Thymus (tissue), 11 donors: ENCODE measurements around the gene MMRN1. TPM values are rescaled to one million over a fixed set of nuclear protein-coding genes. Genes with fewer than 3 reads are reported as not detected.

ENCODE experiments used
- DNase-seq, 9 donors: peaks; one replicate each; pipeline ENCODE4 v3.0.0-alpha.2; 2013; ENCODE audit warnings: low spot score in 9 of 9, low read depth in 6 of 9, missing footprints in 1 of 9
- H3K27ac ChIP-seq, 2 donors: one replicate each; pipeline ENCODE4 v1.5.1; 2013; ENCODE audit warnings: control low read depth in 1 of 2, low read depth in 1 of 2, low read length in 1 of 2, mild to moderate bottlenecking in 1 of 2, moderate library complexity in 1 of 2
- H3K27me3 ChIP-seq, 2 donors: one replicate each; pipeline ENCODE4 v1.5.1; 2013; ENCODE audit warnings: low read length in 1 of 2; ENCODE audit not compliant: control insufficient read depth in 2 of 2, insufficient read depth in 1 of 2
- H3K36me3 ChIP-seq, 2 donors: one replicate each; pipeline ENCODE4 v1.5.1; 2013; ENCODE audit warnings: low read length in 1 of 2, mild to moderate bottlenecking in 1 of 2, moderate library complexity in 1 of 2; ENCODE audit not compliant: control insufficient read depth in 2 of 2, insufficient read depth in 2 of 2
- H3K4me1 ChIP-seq, 2 donors: one replicate each; pipeline ENCODE4 v1.5.1; 2013; ENCODE audit warnings: low read length in 2 of 2; ENCODE audit not compliant: control insufficient read depth in 2 of 2, insufficient read depth in 2 of 2
- H3K4me3 ChIP-seq, 2 donors: one replicate each; pipeline ENCODE4 v1.5.1; 2013; ENCODE audit warnings: low read length in 2 of 2, control low read depth in 1 of 2, mild to moderate bottlenecking in 1 of 2
- H3K9me3 ChIP-seq, 2 donors: one replicate each; pipeline ENCODE4 v1.5.1; 2013; ENCODE audit warnings: low read length in 1 of 2, mild to moderate bottlenecking in 1 of 2; ENCODE audit not compliant: control insufficient read depth in 2 of 2, insufficient read depth in 1 of 2
- WGBS: extraction: QIAGEN DNeasy Blood & Tissue Kit; methylation state at CpG from one replicate; pipeline ENCODE4 v1.1.7; 2013; 5-methylcytosine and 5-hydroxymethylcytosine counted together
- polyA plus RNA-seq: library from polyadenylated mRNA; stranded (reverse); fragments of 200-250 nt; gene quantifications from one replicate; pipeline ENCODE4 v1.2.3, GENCODE V29; 2013
- total RNA-seq: library from RNA; stranded (reverse); fragments of 120-200 nt; gene quantifications from one replicate; pipeline ENCODE4 v1.2.4, GENCODE V29; 2013
- donor health status: healthy.

The MMRN1 gene
- total and polyA plus RNA-seq, 2 donors, result 4.5 to 5.3 TPM

DNA sequence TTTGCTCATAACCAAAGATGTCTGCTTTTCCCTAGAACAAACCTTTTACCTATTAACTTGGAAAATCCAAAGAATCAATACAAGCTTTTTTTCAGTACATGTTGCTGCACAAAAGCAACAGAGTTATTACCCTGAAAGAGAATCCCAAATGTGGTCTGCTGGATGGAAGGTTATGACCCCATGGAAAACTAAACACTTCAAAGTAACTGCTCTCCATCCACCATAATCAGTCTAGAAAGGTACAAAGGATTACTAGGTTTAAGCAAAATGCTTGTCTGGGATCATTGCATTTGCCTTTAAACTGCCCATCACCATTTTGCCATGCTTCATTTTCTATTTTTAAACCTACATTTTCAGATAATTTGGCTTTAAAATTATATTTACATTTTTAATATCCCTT lies 11.7 kb downstream of the MMRN1 start:
- H3K4me1 ChIP-seq, result no peaks in the 10 kb centered on the region
- no peak for DNase-seq
- H3K27me3 ChIP-seq, result no peaks in the 10 kb centered on the region
- no peaks in the 10 kb centered on the region for H3K9me3 ChIP-seq
- no peak overlapping the region for H3K27ac ChIP-seq
- no peaks in the 10 kb centered on the region for H3K36me3 ChIP-seq
- H3K4me3 ChIP-seq, result no peak overlapping the region

DNA sequence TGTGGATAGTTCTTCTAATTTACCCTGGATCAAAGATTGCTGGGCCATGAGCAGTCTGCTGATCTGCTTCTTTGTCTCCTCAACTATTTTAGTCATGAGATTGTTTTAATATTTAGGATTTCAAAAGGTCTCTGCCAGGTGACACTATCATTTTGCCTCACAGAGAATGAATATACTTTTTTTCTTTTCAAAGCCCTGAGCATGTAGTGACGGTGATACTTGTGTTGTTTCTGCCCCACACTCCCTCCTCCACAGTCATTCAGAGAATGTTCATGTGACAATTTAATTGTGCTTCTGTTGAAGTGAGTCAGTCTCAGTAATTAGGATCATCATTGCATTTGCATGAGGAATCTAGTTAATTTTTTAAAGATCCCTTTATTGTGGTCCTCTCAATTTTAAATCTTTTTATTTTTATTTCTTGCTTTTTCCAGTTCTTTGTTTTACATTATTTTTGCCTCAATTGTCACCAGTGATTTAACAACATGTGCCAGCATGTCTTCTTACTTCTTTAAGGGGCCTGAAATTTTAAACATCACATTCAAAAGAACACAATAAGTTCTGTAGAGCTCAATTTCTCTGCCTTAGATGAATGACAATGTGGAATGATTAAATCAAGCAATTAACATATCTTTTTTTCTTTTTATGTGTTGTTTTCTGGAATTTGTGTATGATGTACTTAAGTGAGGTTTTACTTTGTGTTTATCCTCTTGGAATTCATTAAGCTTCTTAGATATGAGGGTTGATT lies 12.3 kb downstream of the MMRN1 start:
- 86% methylated on average over 1 of the region's 1 CpG for WGBS
- H3K36me3 ChIP-seq, result no peaks in the 10 kb centered on the region
- H3K27ac ChIP-seq, result no peak overlapping the region
- no peaks in the 10 kb centered on the region for H3K9me3 ChIP-seq
- H3K4me3 ChIP-seq, result no peak overlapping the region
- no peak for DNase-seq
- H3K27me3 ChIP-seq, result no peaks in the 10 kb centered on the region
- no peaks in the 10 kb centered on the region for H3K4me1 ChIP-seq

DNA sequence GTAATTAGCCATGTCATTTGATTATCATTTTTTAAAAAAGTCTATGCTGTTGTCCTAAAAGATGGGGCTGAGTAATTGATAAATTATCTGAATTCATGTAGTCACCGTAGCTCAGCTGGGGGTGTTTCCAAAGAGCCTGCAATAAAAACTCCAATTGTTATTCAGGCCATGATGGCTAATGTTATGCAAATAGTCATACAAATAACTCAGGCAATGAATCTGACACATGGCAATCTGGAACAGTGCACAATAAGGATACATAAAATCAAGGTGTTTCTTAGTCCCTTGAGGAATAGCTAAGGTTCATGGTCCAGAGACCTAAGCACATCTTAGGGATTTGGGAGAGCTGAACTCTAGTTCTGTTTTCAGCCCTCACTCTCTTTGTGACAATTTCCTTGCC lies 15.2 kb downstream of the MMRN1 start:
- Histone ChIP-seq H3K27ac (no peak overlapping the region), H3K4me1 (no peaks in the 10 kb centered on the region), H3K36me3 (no peaks in the 10 kb centered on the region), H3K4me3 (no peak overlapping the region), H3K27me3 (no peaks in the 10 kb centered on the region), H3K9me3 (no peaks in the 10 kb centered on the region)
- 98% methylated on average over 1 of the region's 1 CpG for WGBS
- no peak for DNase-seq

DNA sequence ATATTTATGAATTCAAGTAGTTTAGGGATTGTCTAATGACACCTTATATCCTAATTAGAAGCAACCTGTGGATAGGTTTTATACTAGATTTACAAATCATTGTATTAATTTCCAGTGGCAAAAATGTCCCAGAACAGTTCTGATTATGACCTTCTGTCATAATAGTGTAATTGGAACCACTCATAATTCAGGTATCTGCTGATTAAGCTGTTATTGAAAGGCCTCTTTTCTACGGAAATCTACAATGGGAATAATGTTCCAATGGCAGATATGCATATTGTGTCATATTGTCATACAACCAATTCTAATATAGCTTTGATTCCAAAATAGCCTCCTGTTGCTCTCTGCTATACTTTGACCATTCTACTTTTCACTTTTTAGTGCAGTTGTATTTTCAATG lies 19.0 kb downstream of the MMRN1 start:
- Histone ChIP-seq H3K27ac (no peak overlapping the region), H3K36me3 (no peaks in the 10 kb centered on the region), H3K27me3 (no peaks in the 10 kb centered on the region), H3K4me3 (no peak overlapping the region), H3K4me1 (no peaks in the 10 kb centered on the region), H3K9me3 (no peaks in the 10 kb centered on the region)
- WGBS, result 93% methylated on average over 1 of the region's 1 CpG
- no peak for DNase-seq

DNA sequence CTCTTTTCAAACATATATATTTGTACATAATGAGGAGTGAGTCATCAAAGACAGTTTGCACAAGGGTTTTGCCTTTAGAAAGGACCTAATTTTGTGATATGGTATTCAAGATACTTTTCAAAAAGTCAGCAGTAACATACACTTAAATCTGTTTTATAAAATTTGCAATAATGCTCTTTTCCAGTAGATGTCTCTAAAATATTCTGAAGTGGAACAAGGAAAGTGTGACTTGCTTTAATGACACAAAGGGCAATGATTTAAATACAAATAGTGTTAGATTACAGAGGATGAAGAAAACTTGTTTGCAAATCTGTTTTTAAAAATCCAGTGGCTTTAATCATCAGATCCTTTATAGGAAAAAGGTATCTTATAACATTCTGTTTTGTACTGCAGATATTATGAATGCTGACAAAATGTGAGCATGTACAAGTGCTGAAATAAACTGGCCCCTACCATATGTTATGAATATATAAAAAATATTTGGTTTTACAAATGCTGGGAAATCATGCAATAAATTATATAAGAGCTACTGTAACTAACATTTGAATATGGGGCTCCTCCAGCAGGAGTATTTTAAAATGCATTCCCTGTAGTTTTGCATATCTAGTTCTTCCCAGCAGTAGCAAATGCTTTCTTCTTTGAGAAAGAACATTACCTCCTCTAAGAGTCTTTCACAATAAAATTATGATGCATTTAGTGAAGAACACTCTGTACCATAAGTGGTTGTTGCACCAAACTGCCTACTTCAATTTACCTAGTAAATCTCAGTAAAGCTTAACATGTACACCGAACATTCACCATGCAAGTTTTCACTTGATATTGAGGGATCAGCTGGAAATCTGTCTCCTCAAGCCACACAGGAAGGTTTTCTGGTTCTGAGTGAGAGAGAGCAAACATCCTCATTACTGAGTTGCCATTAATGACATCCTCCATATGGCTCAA lies 20.2 kb downstream of the MMRN1 start:
- Histone ChIP-seq H3K27me3 (no peaks in the 10 kb centered on the region), H3K4me1 (no peaks in the 10 kb centered on the region), H3K4me3 (no peak overlapping the region), H3K27ac (no peak overlapping the region), H3K36me3 (no peaks in the 10 kb centered on the region), H3K9me3 (no peaks in the 10 kb centered on the region)
- WGBS, result 93% methylated on average over 1 of the region's 1 CpG
- DNase-seq, result no peak

DNA sequence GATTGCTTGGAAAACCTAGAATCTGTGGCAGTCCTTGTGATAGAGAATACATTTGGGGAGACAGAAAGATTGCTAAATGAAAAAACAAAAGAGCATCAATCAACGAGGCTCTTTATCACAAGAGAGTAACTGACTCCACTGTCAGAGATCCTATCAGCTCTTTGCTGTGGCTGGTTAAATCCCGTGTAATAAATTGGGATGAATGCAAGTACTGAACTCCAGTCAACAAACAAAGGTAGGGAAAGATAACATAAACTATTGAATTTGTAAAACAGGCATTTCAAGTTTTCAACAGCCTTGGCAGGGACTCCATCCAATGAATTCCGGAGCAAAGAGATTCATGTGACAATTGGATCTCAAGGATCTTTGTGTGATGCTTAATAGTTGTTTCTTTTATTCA lies 21.3 kb downstream of the MMRN1 start:
- WGBS, result 87% methylated on average over 3 of the region's 3 CpGs
- Histone ChIP-seq H3K36me3 (no peaks in the 10 kb centered on the region), H3K4me1 (no peaks in the 10 kb centered on the region), H3K9me3 (no peaks in the 10 kb centered on the region), H3K27me3 (no peaks in the 10 kb centered on the region), H3K4me3 (no peak overlapping the region), H3K27ac (no peak overlapping the region)
- DNase-seq, result no peak

DNA sequence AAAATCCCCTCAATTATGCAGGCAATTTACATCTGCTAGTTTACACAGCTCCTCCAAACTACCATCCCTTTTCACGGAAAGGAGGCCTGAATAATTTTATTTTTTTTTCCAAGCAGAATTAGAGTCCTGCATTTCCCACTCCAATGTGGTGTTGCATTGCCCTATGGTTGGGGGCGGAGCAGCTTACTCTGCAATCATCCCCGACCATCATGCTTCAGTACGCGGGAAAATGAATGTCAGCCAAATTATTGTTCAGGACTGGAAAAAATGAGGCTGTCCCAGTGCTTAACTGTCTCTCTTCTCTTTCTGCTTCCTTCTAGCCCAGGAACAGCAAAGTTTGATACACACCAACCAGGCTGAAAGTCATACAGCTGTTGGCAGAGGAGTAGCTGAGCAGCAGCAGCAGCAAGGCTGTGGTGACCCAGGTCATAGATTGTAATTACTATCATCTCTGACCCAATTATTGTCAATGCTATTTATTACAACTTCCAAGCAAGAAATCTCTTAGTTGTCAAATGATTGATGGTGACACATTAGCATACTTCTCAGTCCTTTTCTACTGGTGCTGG lies 28.3 kb downstream of the MMRN1 start:
- DNase-seq, result no peak
- 92% methylated on average over 5 of the region's 5 CpGs for WGBS
- no peaks in the 10 kb centered on the region for H3K27me3 ChIP-seq
- H3K4me3 ChIP-seq, result no peak overlapping the region
- H3K4me1 ChIP-seq, result no peaks in the 10 kb centered on the region
- H3K27ac ChIP-seq, result no peak overlapping the region
- no peaks in the 10 kb centered on the region for H3K9me3 ChIP-seq
- H3K36me3 ChIP-seq, result no peaks in the 10 kb centered on the region

DNA sequence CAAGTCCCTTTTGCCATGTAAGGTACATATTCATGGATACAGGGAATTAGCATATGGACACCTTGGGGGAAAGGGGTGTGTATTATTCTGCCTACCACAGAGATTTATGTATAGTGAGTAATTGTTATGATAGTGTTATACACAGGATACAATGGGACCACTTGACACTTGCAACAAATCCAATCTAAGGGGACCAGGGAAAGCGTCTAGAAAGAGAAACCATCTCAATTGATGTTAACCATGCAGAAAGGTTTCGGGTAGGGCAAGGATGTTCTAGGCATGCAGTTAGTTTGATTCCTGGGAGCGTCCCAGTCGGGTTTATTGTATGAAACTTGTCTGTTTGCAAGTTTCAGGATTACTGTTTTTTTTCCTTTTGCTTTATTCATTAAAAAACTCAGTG lies 34.2 kb downstream of the MMRN1 start:
- WGBS, result over 99% methylated on average over 4 of the region's 4 CpGs
- Histone ChIP-seq H3K27me3 (no peaks in the 10 kb centered on the region), H3K4me1 (peaks cover 0 to 4% of the 10 kb centered on the region in 2 donors), H3K27ac (no peak overlapping the region), H3K4me3 (no peak overlapping the region), H3K9me3 (no peaks in the 10 kb centered on the region), H3K36me3 (no peaks in the 10 kb centered on the region)
- DNase-seq, result no peak
